Neural cell (in vitro differentiated cells): ENCODE measurements around the gene COL27A1. TPM values are rescaled to one million over a fixed set of nuclear protein-coding genes. Genes with fewer than 3 reads are reported as not detected.

Experiments
- H2AFZ ChIP-seq: fragments of 200-600, 300-800 bp; sonication (generic), shearing (Covaris generic); 2 replicates; pipeline ENCODE4 v1.6.0; 2014; ENCODE audit warnings: low read depth, mild to moderate bottlenecking, antibody characterized with exemption, low read length, moderate library complexity
- H3F3A ChIP-seq: fragments of 200-600 bp; shearing (Covaris generic); 2 replicates; pipeline ENCODE4 v1.6.1; 2016; ENCODE audit warnings: mild to moderate bottlenecking, moderate library complexity, mixed read lengths, antibody characterized with exemption, low read length; ENCODE audit not compliant: insufficient read depth, poor library complexity, severe bottlenecking
- H3K27ac ChIP-seq: fragments of 200-600, 300-800 bp; sonication (generic), shearing (Covaris generic); 2 replicates; pipeline ENCODE4 v1.5.1; 2014; ENCODE audit warnings: mild to moderate bottlenecking, low read length, moderate library complexity
- H3K27me3 ChIP-seq: fragments of 300-800, 200-600 bp; sonication (generic), shearing (Covaris generic); 2 replicates; pipeline ENCODE4 v1.6.0; 2014; ENCODE audit warnings: mild to moderate bottlenecking, low read depth, low read length, moderate library complexity; ENCODE audit not compliant: insufficient read depth
- H3K36me3 ChIP-seq: fragments of 300-800, 200-600 bp; sonication (generic), shearing (Covaris generic); 2 replicates; pipeline ENCODE4 v1.5.1; 2014; ENCODE audit warnings: mild to moderate bottlenecking, antibody characterized with exemption, low read length, moderate library complexity; ENCODE audit not compliant: insufficient read depth
- H3K4me2 ChIP-seq: fragments of 300-800, 200-600 bp; sonication (generic), shearing (Covaris generic); 2 replicates; pipeline ENCODE4 v1.6.0; 2014; ENCODE audit warnings: mild to moderate bottlenecking, low read length
- H3K4me3 ChIP-seq: fragments of 300-800, 200-600 bp; sonication (generic), shearing (Covaris generic); 2 replicates; pipeline ENCODE4 v1.5.1; 2014; ENCODE audit warnings: mild to moderate bottlenecking, low read length, moderate library complexity
- H3K79me2 ChIP-seq: fragments of 200-600 bp; shearing (Covaris generic); replicated peaks from 2 replicates; pipeline ENCODE4 v1.6.0; 2014; ENCODE audit warnings: mild to moderate bottlenecking, low read length, moderate library complexity; ENCODE audit not compliant: insufficient read depth
- H3K9ac ChIP-seq: fragments of 300-800, 200-600 bp; sonication (generic), shearing (Covaris generic); 2 replicates; pipeline ENCODE4 v1.6.1; 2016; ENCODE audit warnings: mild to moderate bottlenecking, low read length, mixed read lengths
- H3K9me2 ChIP-seq: fragments of 200-600 bp; shearing (Covaris generic); 2 replicates; pipeline ENCODE4 v1.6.1; 2016; ENCODE audit warnings: mild to moderate bottlenecking, low read length, mixed read lengths; ENCODE audit not compliant: insufficient read depth
- H3K9me3 ChIP-seq: fragments of 200-600, 300-800 bp; sonication (generic), shearing (Covaris generic); 2 replicates; pipeline ENCODE4 v1.6.1; 2016; ENCODE audit warnings: mild to moderate bottlenecking, mixed run types, low read length, moderate library complexity, mixed read lengths
- H4K20me1 ChIP-seq: fragments of 200-600 bp; shearing (Covaris generic); 2 replicates; pipeline ENCODE4 v1.6.1; 2016; ENCODE audit warnings: mild to moderate bottlenecking, mixed run types; ENCODE audit not compliant: insufficient read depth
- EP300 ChIP-seq: fragments of 450-650 bp; conservative IDR thresholded peaks from 2 replicates; pipeline ENCODE4 v1.6.1; 2014; ENCODE audit warnings: antibody characterized with exemption, mild to moderate bottlenecking, moderate library complexity; ENCODE audit not compliant: poor library complexity, severe bottlenecking
- EZH2 ChIP-seq: fragments of 200-600, 300-800 bp; shearing (Covaris generic), sonication (generic); IDR thresholded peaks from 2 replicates; pipeline ENCODE4 v1.6.1; 2014; ENCODE audit warnings: antibody characterized with exemption, low read length, borderline replicate concordance, mild to moderate bottlenecking; ENCODE audit not compliant: insufficient read depth, poor library complexity, severe bottlenecking
- MXI1 ChIP-seq: fragments of 450-650 bp; conservative IDR thresholded peaks from 2 replicates; pipeline ENCODE4 v1.6.1; 2014; ENCODE audit warnings: antibody characterized with exemption, mild to moderate bottlenecking; ENCODE audit not compliant: poor library complexity, severe bottlenecking
- POLR2AphosphoS5 ChIP-seq: IDR thresholded peaks from 2 replicates; pipeline ENCODE4 v1.6.1; 2012
- RAD21 ChIP-seq: fragments of 450-650 bp; conservative IDR thresholded peaks from 2 replicates; pipeline ENCODE4 v1.6.1; 2014; ENCODE audit warnings: antibody characterized with exemption, mild to moderate bottlenecking, moderate library complexity
- SMC3 ChIP-seq: fragments of 450-650 bp; conservative IDR thresholded peaks from 2 replicates; pipeline ENCODE4 v1.6.1; 2014; ENCODE audit warnings: antibody characterized with exemption, mild to moderate bottlenecking, moderate library complexity; ENCODE audit not compliant: poor library complexity
- TAF1 ChIP-seq: IDR thresholded peaks from 2 replicates; pipeline ENCODE4 v1.6.1; 2012; ENCODE audit warnings: low read depth
- polyA plus RNA-seq: library from polyadenylated mRNA; depleted of rRNA; stranded (reverse); fragments of >200 nt; gene quantifications from 2 replicates; pipeline ENCODE4 v1.2.3, GENCODE V29; 2014
- TF ChIP-seq, protein P1 (sequence below): IDR thresholded peaks from 2 replicates; pipeline ENCODE4 v1.6.1; 2012; ENCODE audit warnings: borderline replicate concordance
- TF ChIP-seq, protein P2 (sequence below): fragments of 450-650 bp; IDR thresholded peaks from 2 replicates; pipeline ENCODE4 v1.5.1; 2014; ENCODE audit warnings: antibody characterized with exemption, mild to moderate bottlenecking, moderate library complexity; ENCODE audit not compliant: poor library complexity, severe bottlenecking

The COL27A1 gene
- polyA plus RNA-seq, 1 donor from 2014 or later = 0.25 TPM

DNA sequence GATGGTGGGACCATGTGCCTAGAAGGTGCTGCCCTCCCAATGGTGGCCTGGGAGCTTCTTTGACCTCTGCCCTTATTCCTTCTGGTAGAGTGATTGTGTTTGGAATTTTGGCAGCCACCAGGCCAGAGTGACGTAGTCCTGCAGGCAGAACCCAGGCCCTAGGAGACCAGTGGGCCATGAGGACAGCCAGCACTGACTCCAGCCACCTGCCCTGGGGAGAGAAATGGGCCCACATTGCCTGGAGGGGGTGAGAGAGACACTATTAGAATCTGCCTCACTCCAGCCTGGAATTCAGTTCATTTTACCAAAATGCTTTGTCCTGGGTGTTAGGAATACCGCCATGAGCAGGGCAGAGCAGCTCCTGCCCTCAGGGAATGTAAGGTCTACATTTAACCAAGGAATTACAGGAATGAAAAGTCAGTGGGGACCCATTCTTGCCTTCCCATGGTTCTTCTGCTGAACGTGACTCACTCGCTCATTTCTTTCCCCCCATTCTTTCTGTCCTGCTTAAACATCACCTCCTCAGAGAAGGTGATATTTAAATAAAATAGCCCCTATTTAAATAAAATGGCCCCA is 5.5 kb upstream of the COL27A1 start:
- H3F3A ChIP-seq = no peaks in the 10 kb centered on the region
- H3K9me2 ChIP-seq = no peaks in the 10 kb centered on the region
- no peak overlapping the region for H3K4me3 ChIP-seq
- H3K9ac ChIP-seq = no peak overlapping the region
- H3K4me2 ChIP-seq = no peak overlapping the region
- no peaks in the 10 kb centered on the region for H3K9me3 ChIP-seq
- TF ChIP-seq POLR2AphosphoS5 = no peak
- H3K27ac ChIP-seq = no peak overlapping the region
- no peak overlapping the region for H2AFZ ChIP-seq
- peaks cover 27% of the 10 kb centered on the region for H3K27me3 ChIP-seq
- no peaks in the 10 kb centered on the region for H3K79me2 ChIP-seq
- H4K20me1 ChIP-seq = no peaks in the 10 kb centered on the region
- H3K36me3 ChIP-seq = no peaks in the 10 kb centered on the region

DNA sequence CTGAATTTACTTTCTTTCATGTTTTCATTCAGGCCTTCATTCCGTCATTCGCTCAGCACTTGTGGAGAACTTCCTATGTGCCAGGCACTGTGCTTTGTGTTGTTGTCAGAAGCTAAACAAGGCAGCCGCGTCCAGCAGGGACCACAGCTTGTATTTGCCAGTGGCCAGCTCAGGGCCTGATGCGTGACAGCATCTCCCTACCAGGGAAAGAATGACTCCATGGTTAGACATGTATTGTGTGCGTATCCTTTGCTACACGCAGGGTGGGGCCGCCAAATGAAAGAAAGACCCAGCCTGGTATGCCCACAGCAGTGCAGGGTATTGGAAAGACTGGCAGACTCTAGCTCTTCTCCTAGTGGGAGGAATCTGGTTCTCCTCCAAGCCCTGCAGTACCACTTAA is 4.7 kb upstream of the COL27A1 start:
- no peaks in the 10 kb centered on the region for H3K9me2 ChIP-seq
- no peaks in the 10 kb centered on the region for H3K9me3 ChIP-seq
- no peak overlapping the region for H3K9ac ChIP-seq
- peaks cover 31% of the 10 kb centered on the region for H3K27me3 ChIP-seq
- H3K4me3 ChIP-seq = no peak overlapping the region
- TF ChIP-seq, protein P1, sequence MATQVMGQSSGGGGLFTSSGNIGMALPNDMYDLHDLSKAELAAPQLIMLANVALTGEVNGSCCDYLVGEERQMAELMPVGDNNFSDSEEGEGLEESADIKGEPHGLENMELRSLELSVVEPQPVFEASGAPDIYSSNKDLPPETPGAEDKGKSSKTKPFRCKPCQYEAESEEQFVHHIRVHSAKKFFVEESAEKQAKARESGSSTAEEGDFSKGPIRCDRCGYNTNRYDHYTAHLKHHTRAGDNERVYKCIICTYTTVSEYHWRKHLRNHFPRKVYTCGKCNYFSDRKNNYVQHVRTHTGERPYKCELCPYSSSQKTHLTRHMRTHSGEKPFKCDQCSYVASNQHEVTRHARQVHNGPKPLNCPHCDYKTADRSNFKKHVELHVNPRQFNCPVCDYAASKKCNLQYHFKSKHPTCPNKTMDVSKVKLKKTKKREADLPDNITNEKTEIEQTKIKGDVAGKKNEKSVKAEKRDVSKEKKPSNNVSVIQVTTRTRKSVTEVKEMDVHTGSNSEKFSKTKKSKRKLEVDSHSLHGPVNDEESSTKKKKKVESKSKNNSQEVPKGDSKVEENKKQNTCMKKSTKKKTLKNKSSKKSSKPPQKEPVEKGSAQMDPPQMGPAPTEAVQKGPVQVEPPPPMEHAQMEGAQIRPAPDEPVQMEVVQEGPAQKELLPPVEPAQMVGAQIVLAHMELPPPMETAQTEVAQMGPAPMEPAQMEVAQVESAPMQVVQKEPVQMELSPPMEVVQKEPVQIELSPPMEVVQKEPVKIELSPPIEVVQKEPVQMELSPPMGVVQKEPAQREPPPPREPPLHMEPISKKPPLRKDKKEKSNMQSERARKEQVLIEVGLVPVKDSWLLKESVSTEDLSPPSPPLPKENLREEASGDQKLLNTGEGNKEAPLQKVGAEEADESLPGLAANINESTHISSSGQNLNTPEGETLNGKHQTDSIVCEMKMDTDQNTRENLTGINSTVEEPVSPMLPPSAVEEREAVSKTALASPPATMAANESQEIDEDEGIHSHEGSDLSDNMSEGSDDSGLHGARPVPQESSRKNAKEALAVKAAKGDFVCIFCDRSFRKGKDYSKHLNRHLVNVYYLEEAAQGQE = no peak
- TF ChIP-seq POLR2AphosphoS5 = no peak
- no peak for TF ChIP-seq EP300
- TF ChIP-seq MXI1 = no peak
- TF ChIP-seq, protein P2, sequence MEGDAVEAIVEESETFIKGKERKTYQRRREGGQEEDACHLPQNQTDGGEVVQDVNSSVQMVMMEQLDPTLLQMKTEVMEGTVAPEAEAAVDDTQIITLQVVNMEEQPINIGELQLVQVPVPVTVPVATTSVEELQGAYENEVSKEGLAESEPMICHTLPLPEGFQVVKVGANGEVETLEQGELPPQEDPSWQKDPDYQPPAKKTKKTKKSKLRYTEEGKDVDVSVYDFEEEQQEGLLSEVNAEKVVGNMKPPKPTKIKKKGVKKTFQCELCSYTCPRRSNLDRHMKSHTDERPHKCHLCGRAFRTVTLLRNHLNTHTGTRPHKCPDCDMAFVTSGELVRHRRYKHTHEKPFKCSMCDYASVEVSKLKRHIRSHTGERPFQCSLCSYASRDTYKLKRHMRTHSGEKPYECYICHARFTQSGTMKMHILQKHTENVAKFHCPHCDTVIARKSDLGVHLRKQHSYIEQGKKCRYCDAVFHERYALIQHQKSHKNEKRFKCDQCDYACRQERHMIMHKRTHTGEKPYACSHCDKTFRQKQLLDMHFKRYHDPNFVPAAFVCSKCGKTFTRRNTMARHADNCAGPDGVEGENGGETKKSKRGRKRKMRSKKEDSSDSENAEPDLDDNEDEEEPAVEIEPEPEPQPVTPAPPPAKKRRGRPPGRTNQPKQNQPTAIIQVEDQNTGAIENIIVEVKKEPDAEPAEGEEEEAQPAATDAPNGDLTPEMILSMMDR = no peak
- no peak for TF ChIP-seq TAF1
- TF ChIP-seq EZH2 = no peak
- TF ChIP-seq SMC3 = no peak
- TF ChIP-seq RAD21 = no peak
- H3K4me2 ChIP-seq = no peak overlapping the region
- no peaks in the 10 kb centered on the region for H4K20me1 ChIP-seq
- no peaks in the 10 kb centered on the region for H3F3A ChIP-seq
- no peaks in the 10 kb centered on the region for H3K79me2 ChIP-seq
- no peaks in the 10 kb centered on the region for H3K36me3 ChIP-seq
- H3K27ac ChIP-seq = no peak overlapping the region
- H2AFZ ChIP-seq = no peak overlapping the region

DNA sequence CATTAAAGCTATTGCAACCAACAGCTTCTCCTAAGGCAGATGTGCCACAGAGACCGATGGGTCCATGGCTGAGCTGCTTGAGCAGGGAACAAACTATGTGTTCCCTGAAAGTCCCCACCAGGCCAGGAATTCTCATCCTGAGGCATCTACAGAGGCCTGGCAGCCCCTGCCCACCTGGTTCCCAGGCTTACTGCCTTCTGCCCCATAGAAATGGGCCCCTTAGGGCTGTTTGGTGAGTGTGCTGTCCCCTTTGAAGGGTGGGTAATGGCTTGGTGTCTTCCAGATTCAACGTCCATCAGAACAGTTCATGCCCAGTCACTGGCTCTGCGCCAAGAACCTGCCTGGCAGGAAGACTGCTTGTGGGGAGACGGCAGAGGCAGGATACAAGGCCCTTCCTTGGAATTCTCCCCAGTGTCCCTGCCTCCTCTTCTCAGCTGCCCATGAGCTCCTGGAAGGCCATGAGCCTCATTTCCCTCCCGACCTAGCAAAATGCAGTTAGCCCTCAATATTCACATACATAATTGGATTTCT is 3.8 kb upstream of the COL27A1 start:
- Histone ChIP-seq H3F3A (no peaks in the 10 kb centered on the region), H3K4me3 (no peak overlapping the region), H2AFZ (no peak overlapping the region), H3K4me2 (no peak overlapping the region), H3K27me3 (peaks cover 38% of the 10 kb centered on the region), H3K9me2 (no peaks in the 10 kb centered on the region), H4K20me1 (no peaks in the 10 kb centered on the region), H3K36me3 (no peaks in the 10 kb centered on the region), H3K9ac (no peak overlapping the region), H3K9me3 (no peaks in the 10 kb centered on the region), H3K79me2 (no peaks in the 10 kb centered on the region), H3K27ac (no peak overlapping the region)
- TF ChIP-seq MXI1 (no peak), EZH2 (no peak), RAD21 (no peak), TAF1 (no peak), EP300 (no peak), SMC3 (no peak), POLR2AphosphoS5 (no peak)
- TF ChIP-seq, protein P2 = no peak
- TF ChIP-seq, protein P1 = no peak
